Tibial nerve (tissue), 4 donors: ENCODE data around the gene SH3BP2.

Experiments used
- CTCF ChIP-seq, 5 experiments: fragments of 200-600 bp in 3 of 5; fragments of 450-650 bp in 2 of 5; sonication (generic) in 3 of 5; IDR thresholded peaks; one replicate each; pipeline ENCODE4 v1.5.1; 2016 to 2019; ENCODE audit warnings: antibody characterized with exemption in 5 of 5, mild to moderate bottlenecking in 3 of 5, moderate library complexity in 2 of 5
- EP300 ChIP-seq, 2 donors: sonication (generic); formaldehyde crosslinking; IDR thresholded peaks; one replicate each; pipeline ENCODE4 v1.6.1; 2017; ENCODE audit warnings: antibody characterized with exemption in 2 of 2, mild to moderate bottlenecking in 1 of 2
- POLR2A ChIP-seq, 2 donors: fragments of 450-650 bp; IDR thresholded peaks; one replicate each; pipeline ENCODE4 v1.6.1; 2017; ENCODE audit warnings: antibody characterized with exemption in 2 of 2, mild to moderate bottlenecking in 2 of 2, moderate library complexity in 2 of 2

DNA sequence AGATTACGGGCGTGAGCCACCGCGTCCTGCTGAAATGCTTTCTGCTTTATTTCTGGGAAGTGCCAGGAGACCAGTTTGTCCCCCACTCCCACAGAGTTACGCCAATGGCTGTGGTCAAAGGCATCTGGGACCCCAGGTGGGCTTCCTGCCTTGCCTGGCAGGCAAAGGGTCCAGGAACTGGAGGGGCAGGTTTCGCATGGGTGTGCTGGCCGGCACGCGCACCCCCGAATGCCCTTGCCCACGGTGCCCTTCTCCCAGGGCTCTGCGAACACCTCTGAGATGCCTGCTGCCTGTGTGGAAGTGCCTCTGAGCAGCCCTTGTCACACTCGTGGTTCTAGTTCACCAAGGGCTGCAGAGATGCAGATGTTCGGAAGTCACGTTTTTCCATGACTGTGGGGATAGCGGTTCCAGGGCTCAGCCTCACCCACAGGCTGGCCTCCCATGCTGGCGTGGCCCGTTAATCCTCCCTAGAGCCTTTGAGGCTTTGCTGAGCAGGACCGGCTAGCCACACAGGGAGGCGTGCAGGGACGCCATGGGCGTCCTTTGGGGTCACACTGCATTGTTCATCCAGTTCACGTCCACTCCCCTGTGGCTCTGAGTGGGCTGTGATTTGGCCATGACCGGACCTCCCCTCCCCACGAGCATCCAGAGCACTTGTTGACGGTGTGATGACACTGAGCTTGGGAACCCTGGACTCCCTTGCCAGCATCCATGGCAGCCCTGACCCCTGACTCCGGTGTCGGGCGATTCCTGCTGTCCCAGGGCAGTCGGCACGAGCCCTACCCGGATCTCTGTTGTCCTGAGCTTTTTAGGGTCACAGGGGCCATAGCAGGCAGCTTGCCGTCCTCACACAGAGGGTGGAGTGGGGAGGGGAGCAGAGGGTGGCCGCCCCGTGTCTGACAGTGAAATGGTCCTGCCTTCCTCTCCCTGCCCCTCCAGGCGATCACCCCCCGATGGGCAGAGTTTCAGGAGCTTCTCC lies 38.0 kb downstream of the SH3BP2 start:
- TF ChIP-seq EP300 (IDR thresholded peaks at IDR 0.05) = no peak
- TF ChIP-seq CTCF (IDR thresholded peaks at IDR 0.05) = no peak
- TF ChIP-seq POLR2A (IDR thresholded peaks at IDR 0.05) = no peak
